OCI-LY7 (cell line): ENCODE results near the gene LRP5. TPM values are rescaled to one million over a fixed set of nuclear protein-coding genes. Genes with fewer than 3 reads are reported as not detected.

Experiments
- BruUV-seq: library from RNA; stranded (reverse); fragments of 400-500 nt; replicated peaks from 2 replicates; lab custom pipeline; 2021; lab: Mats Ljungman, UMichigan
- CTCF ChIA-PET: fragments of 300-600 bp; sonication (Branson Sonifier 250); formaldehyde crosslinking; loops from one replicate; lab custom pipeline; 2022; ENCODE audit warnings: antibody characterized with exemption; ENCODE audit not compliant: unreplicated experiment; lab: Charles Lee
- POLR2A ChIA-PET: fragments of 300-600 bp; sonication (Branson Sonifier 250); formaldehyde crosslinking; loops from one replicate; lab custom pipeline; 2022; ENCODE audit warnings: antibody characterized with exemption; lab: Charles Lee
- DNase-seq: peaks from one replicate; pipeline ENCODE4 v3.0.0-alpha.2; 2015; ENCODE audit warnings: low spot score
- H2AFZ ChIP-seq: fragments of 200-600 bp; sonication (generic), shearing (Covaris generic); 2 replicates; pipeline ENCODE4 v1.6.1; 2014; ENCODE audit warnings: mild to moderate bottlenecking, antibody characterized with exemption, low read length, moderate library complexity
- H3K27ac ChIP-seq: fragments of 200-600 bp; sonication (generic); 2 replicates; pipeline ENCODE4 v1.5.1; 2014; ENCODE audit warnings: mixed run types, low read depth, mild to moderate bottlenecking, moderate library complexity, low read length, inconsistent platforms; ENCODE audit not compliant: poor library complexity, severe bottlenecking
- H3K36me3 ChIP-seq: fragments of 200-600 bp; sonication (generic); 2 replicates; pipeline ENCODE4 v1.6.1; 2014; ENCODE audit warnings: mild to moderate bottlenecking, antibody characterized with exemption, low read length, moderate library complexity, mixed read lengths; ENCODE audit not compliant: insufficient read depth
- H3K4me1 ChIP-seq: fragments of 200-600 bp; sonication (generic); 2 replicates; pipeline ENCODE4 v1.5.1; 2014; ENCODE audit warnings: mild to moderate bottlenecking, low read length; ENCODE audit not compliant: insufficient read depth, poor library complexity, severe bottlenecking
- H3K4me2 ChIP-seq: fragments of 200-600 bp; sonication (generic); 2 replicates; pipeline ENCODE4 v1.6.1; 2014; ENCODE audit warnings: mild to moderate bottlenecking, low read length
- H3K4me3 ChIP-seq: fragments of 200-600 bp; sonication (generic); 2 replicates; pipeline ENCODE4 v1.5.1; 2014; ENCODE audit warnings: mild to moderate bottlenecking, low read depth, low read length; ENCODE audit not compliant: poor library complexity, severe bottlenecking
- H3K79me2 ChIP-seq: fragments of 200-600 bp; sonication (generic); 2 replicates; pipeline ENCODE4 v1.6.1; 2016; ENCODE audit warnings: low read depth, mild to moderate bottlenecking, low read length, moderate library complexity, mixed read lengths; ENCODE audit not compliant: insufficient read depth
- H3K9me2 ChIP-seq: fragments of 200-600 bp; sonication (generic); 2 replicates; pipeline ENCODE4 v1.6.1; 2016; ENCODE audit warnings: mild to moderate bottlenecking, low read length, mixed read lengths; ENCODE audit not compliant: insufficient read depth
- H3K9me3 ChIP-seq: fragments of 200-600 bp; sonication (generic); 2 replicates; pipeline ENCODE4 v1.6.1; 2014; ENCODE audit warnings: mild to moderate bottlenecking, mixed run types, low read length, mixed read lengths
- H4K20me1 ChIP-seq: fragments of 200-600 bp; sonication (generic); 2 replicates; pipeline ENCODE4 v1.6.1; 2014; ENCODE audit warnings: mild to moderate bottlenecking, antibody characterized with exemption, low read length, moderate library complexity, mixed read lengths; ENCODE audit not compliant: insufficient read depth
- CTCF ChIP-seq: fragments of 200-600 bp; sonication (generic); conservative IDR thresholded peaks from 2 replicates; pipeline ENCODE4 v1.5.1; 2014; ENCODE audit warnings: mild to moderate bottlenecking, antibody characterized with exemption, low read length, moderate library complexity, mixed read lengths
- EZH2phosphoT487 ChIP-seq: fragments of 200-600 bp; sonication (generic); IDR thresholded peaks from 2 replicates; pipeline ENCODE4 v1.6.1; 2018; ENCODE audit warnings: low read depth, borderline replicate concordance, mild to moderate bottlenecking, mixed run types, antibody characterized with exemption, low read length, moderate library complexity, mixed read lengths
- intact Hi-C: fragments of 100-400 bp; cut with micrococcal nuclease; formaldehyde crosslinking; loops from one replicate; pipeline ENCODE4 v1.10.0; 2022; ENCODE audit not compliant: unreplicated experiment
- total RNA-seq, 2 experiments: library from RNA; depleted of rRNA in 1 of 2; stranded (reverse); fragments of >200 nt in 1 of 2; shearing (Covaris generic) in 1 of 2; gene quantifications; 2 replicates each; pipeline ENCODE4 v1.2.3, GENCODE V29; 2014 to 2022

LRP5 gene
- total RNA-seq, 2 experiments from 2014 or later: 0.60 TPM; not detected in 1

- Histone ChIP-seq H3K36me3 (no peaks in the 10 kb centered on the region), H3K4me3 (no peak overlapping the region), H2AFZ (no peak overlapping the region), H3K79me2 (no peaks in the 10 kb centered on the region), H3K9me3 (no peaks in the 10 kb centered on the region), H3K4me2 (no peak overlapping the region), H3K4me1 (no peaks in the 10 kb centered on the region), H3K9me2 (no peaks in the 10 kb centered on the region), H3K27ac (no peak overlapping the region), H4K20me1 (no peaks in the 10 kb centered on the region)
- intact Hi-C loops: loop anchor here (5.0 kb wide), 3 partner anchors 38 to 193 kb away; no protein-coding TSS in a partner anchor
- no TSS peak for BruUV-seq
- CTCF ChIA-PET: interaction anchor here (0.6 kb wide), 1 partner anchor 16 kb away, joined by 3 read pairs; no protein-coding TSS in a partner anchor
- TF ChIP-seq EZH2phosphoT487 (no peak), CTCF (no peak)
- DNase-seq: no peak
- POLR2A ChIA-PET: interaction anchor here (0.6 kb wide), 1 partner anchor 45 kb away, joined by 4 read pairs; no protein-coding TSS in a partner anchor
Observed at GRCh38 chr11:68449951-68450350, 137.6 kb downstream of the LRP5 start.

GRCh38 chr11:68450711-68451110 lies 138.3 kb downstream of the LRP5 start:
- POLR2A ChIA-PET: no interaction called here
- no TSS peak for BruUV-seq
- Histone ChIP-seq H3K27ac (no peak overlapping the region), H3K4me3 (no peak overlapping the region), H2AFZ (no peak overlapping the region), H3K79me2 (no peaks in the 10 kb centered on the region), H3K4me2 (no peak overlapping the region), H3K36me3 (no peaks in the 10 kb centered on the region), H4K20me1 (no peaks in the 10 kb centered on the region), H3K9me3 (no peaks in the 10 kb centered on the region), H3K9me2 (no peaks in the 10 kb centered on the region), H3K4me1 (no peaks in the 10 kb centered on the region)
- CTCF ChIA-PET: interaction anchor here (0.6 kb wide), 1 partner anchor 17 kb away, joined by 3 read pairs; no protein-coding TSS in a partner anchor
- TF ChIP-seq EZH2phosphoT487: no peak
- no peak for TF ChIP-seq CTCF
- no peak for DNase-seq
- intact Hi-C loops: no loop called here

GRCh38 chr11:68454767-68455166 lies 142.4 kb downstream of the LRP5 start:
- peaks cover 12% of the 10 kb centered on the region for H3K4me1 ChIP-seq
- CTCF ChIA-PET: no interaction called here
- no peak for DNase-seq
- no peak overlapping the region for H3K4me2 ChIP-seq
- no peak overlapping the region for H3K4me3 ChIP-seq
- H3K36me3 ChIP-seq: no peaks in the 10 kb centered on the region
- POLR2A ChIA-PET: no interaction called here
- no peak overlapping the region for H2AFZ ChIP-seq
- no TSS peak for BruUV-seq
- H3K79me2 ChIP-seq: no peaks in the 10 kb centered on the region
- intact Hi-C loops: no loop called here
- H3K27ac ChIP-seq: no peak overlapping the region
- no peaks in the 10 kb centered on the region for H3K9me2 ChIP-seq
- no peak for TF ChIP-seq CTCF
- no peak for TF ChIP-seq EZH2phosphoT487
- H3K9me3 ChIP-seq: no peaks in the 10 kb centered on the region
- H4K20me1 ChIP-seq: no peaks in the 10 kb centered on the region
